H1 (cell line): Measurements from ENCODE around the gene GANC.

Source experiments
- BRCA1 ChIP-seq: IDR thresholded peaks from 2 replicates; pipeline ENCODE4 v1.6.1; 2012; ENCODE audit warnings: low read depth, low read length, improper control_type of control experiment
- CHD2 ChIP-seq: IDR thresholded peaks from 2 replicates; pipeline ENCODE4 v1.6.1; 2012; ENCODE audit warnings: low read length, improper control_type of control experiment
- FOSL1 ChIP-seq: IDR thresholded peaks from 2 replicates; pipeline ENCODE4 v1.6.1; 2011; ENCODE audit warnings: mild to moderate bottlenecking, low read depth, low read length, moderate library complexity; ENCODE audit not compliant: insufficient read depth
- JUN ChIP-seq: IDR thresholded peaks from 2 replicates; pipeline ENCODE4 v1.6.1; 2011; ENCODE audit warnings: low read depth, mild to moderate bottlenecking, improper control_type of control experiment, low read length
- NANOG ChIP-seq: IDR thresholded peaks from 2 replicates; pipeline ENCODE4 v1.6.1; 2011; ENCODE audit warnings: low read length, low read depth, mild to moderate bottlenecking, inconsistent platforms; ENCODE audit not compliant: insufficient read depth, poor library complexity, severe bottlenecking
- POLR2A ChIP-seq, 2 experiments: IDR thresholded peaks; 1 replicate in 1 of 2; 2 replicates in 1 of 2; pipeline ENCODE4 v1.6.1; 2011; ENCODE audit warnings: low read depth in 2 of 2, low read length in 2 of 2, mild to moderate bottlenecking in 2 of 2; ENCODE audit errors: control extremely low read depth in 1 of 2
- POLR2AphosphoS5 ChIP-seq: IDR thresholded peaks from 2 replicates; pipeline ENCODE4 v1.6.1; 2011; ENCODE audit warnings: low read depth, low read length
- RAD21 ChIP-seq, 2 experiments: IDR thresholded peaks in 1 of 2; conservative IDR thresholded peaks in 1 of 2; 2 replicates each; pipeline ENCODE4 v1.6.1; 2011; ENCODE audit warnings: low read depth in 2 of 2, low read length in 2 of 2, improper control_type of control experiment in 1 of 2, inconsistent platforms in 1 of 2, mild to moderate bottlenecking in 1 of 2, moderate library complexity in 1 of 2
- RNF2 ChIP-seq: fragments of 200-900, 300-1000 bp; sonication (generic); IDR thresholded peaks from 2 replicates; pipeline ENCODE4 v1.7.1; 2016; ENCODE audit warnings: borderline replicate concordance, low read depth, mild to moderate bottlenecking, antibody characterized with exemption, low read length; ENCODE audit not compliant: poor library complexity, severe bottlenecking; ENCODE audit errors: missing control alignments
- SRF ChIP-seq: IDR thresholded peaks from 2 replicates; pipeline ENCODE4 v1.6.1; 2011; ENCODE audit warnings: mild to moderate bottlenecking, low read depth, low read length, moderate library complexity
- USF2 ChIP-seq: IDR thresholded peaks from 2 replicates; pipeline ENCODE4 v1.6.1; 2011; ENCODE audit warnings: low read length, improper control_type of control experiment
- ZNF274 ChIP-seq: IDR thresholded peaks from 2 replicates; pipeline ENCODE4 v1.7.0; 2012; ENCODE audit warnings: low read length, borderline replicate concordance; ENCODE audit errors: extremely low read depth
- TF ChIP-seq, protein P1 (sequence below), 3 experiments: IDR thresholded peaks; 1 replicate in 2 of 3; 2 replicates in 1 of 3; pipeline versions ENCODE4 v1.5.1 to v1.6.1; 2011; ENCODE audit warnings: low read length in 3 of 3, mild to moderate bottlenecking in 3 of 3, inconsistent platforms in 2 of 3, low read depth in 1 of 3, moderate library complexity in 1 of 3; ENCODE audit not compliant: insufficient read depth in 1 of 3; ENCODE audit errors: control extremely low read depth in 1 of 3
- TF ChIP-seq, protein P2 (sequence below): IDR thresholded peaks from 2 replicates; pipeline ENCODE4 v1.6.1; 2011; ENCODE audit warnings: low read depth, mild to moderate bottlenecking, low read length; ENCODE audit not compliant: insufficient read depth

GRCh38 chr15:42352401-42352800 lies 79.4 kb downstream of the GANC start:
- TF ChIP-seq, protein P1, sequence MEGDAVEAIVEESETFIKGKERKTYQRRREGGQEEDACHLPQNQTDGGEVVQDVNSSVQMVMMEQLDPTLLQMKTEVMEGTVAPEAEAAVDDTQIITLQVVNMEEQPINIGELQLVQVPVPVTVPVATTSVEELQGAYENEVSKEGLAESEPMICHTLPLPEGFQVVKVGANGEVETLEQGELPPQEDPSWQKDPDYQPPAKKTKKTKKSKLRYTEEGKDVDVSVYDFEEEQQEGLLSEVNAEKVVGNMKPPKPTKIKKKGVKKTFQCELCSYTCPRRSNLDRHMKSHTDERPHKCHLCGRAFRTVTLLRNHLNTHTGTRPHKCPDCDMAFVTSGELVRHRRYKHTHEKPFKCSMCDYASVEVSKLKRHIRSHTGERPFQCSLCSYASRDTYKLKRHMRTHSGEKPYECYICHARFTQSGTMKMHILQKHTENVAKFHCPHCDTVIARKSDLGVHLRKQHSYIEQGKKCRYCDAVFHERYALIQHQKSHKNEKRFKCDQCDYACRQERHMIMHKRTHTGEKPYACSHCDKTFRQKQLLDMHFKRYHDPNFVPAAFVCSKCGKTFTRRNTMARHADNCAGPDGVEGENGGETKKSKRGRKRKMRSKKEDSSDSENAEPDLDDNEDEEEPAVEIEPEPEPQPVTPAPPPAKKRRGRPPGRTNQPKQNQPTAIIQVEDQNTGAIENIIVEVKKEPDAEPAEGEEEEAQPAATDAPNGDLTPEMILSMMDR (IDR thresholded peaks at IDR 0.05; ENCODE audit: control extremely low read depth in 1 of 3, insufficient read depth in 1 of 3, low read depth in 1 of 3, low read length in 3 of 3): no peak
- TF ChIP-seq POLR2A (IDR thresholded peaks at IDR 0.05; ENCODE audit: control extremely low read depth in 1 of 2, low read depth in 2 of 2, low read length in 2 of 2) (no peak), RAD21 (IDR thresholded peaks at IDR 0.05 in 1 of 2, conservative IDR thresholded peaks at IDR 0.05 in 1 of 2; ENCODE audit: low read depth in 2 of 2, low read length in 2 of 2) (no peak), SRF (no peak), POLR2AphosphoS5 (no peak), RNF2 (no peak), FOSL1 (no peak), ZNF274 (no peak), BRCA1 (no peak), NANOG (no peak), CHD2 (no peak), JUN (no peak), USF2 (no peak)
- TF ChIP-seq, protein P2, sequence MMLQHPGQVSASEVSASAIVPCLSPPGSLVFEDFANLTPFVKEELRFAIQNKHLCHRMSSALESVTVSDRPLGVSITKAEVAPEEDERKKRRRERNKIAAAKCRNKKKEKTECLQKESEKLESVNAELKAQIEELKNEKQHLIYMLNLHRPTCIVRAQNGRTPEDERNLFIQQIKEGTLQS: no peak
